CD1c-positive myeloid dendritic cell (primary cell): ENCODE data around the gene CTIF.

Experiments
- DNase-seq: peaks from one replicate; pipeline ENCODE4 v3.0.0-alpha.2; 2016; ENCODE audit errors: extremely low spot score

The CTIF gene

GRCh38 chr18:48787203-48788151 is 248.6 kb downstream of the CTIF start:
- DNase-seq = no peak

DNA sequence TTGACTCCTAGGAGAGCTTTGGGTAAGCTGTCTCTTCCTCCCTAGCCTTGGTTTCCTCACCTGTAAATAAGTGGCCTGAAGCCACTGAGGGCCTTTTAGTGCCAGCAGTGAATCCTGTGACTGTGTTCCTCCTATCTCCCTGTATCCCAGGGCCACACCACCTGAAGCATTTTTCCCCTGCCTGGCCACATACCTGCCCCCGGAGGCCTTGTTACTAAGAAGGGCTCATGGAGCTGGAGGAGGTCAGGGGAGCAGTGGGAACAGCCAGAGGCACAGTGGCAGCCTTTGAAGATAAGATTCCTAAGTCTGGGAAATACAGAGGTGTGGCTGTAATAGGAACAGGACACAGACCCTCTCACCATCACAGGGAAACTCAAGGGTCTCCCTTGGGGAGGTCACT is 249.5 kb downstream of the CTIF start:
- no peak for DNase-seq

GRCh38 chr18:48789259-48789812 is 250.5 kb downstream of the CTIF start:
- no peak for DNase-seq

GRCh38 chr18:48790226-48790863 is 251.5 kb downstream of the CTIF start:
- peak; percentile 65 for DNase-seq

DNA sequence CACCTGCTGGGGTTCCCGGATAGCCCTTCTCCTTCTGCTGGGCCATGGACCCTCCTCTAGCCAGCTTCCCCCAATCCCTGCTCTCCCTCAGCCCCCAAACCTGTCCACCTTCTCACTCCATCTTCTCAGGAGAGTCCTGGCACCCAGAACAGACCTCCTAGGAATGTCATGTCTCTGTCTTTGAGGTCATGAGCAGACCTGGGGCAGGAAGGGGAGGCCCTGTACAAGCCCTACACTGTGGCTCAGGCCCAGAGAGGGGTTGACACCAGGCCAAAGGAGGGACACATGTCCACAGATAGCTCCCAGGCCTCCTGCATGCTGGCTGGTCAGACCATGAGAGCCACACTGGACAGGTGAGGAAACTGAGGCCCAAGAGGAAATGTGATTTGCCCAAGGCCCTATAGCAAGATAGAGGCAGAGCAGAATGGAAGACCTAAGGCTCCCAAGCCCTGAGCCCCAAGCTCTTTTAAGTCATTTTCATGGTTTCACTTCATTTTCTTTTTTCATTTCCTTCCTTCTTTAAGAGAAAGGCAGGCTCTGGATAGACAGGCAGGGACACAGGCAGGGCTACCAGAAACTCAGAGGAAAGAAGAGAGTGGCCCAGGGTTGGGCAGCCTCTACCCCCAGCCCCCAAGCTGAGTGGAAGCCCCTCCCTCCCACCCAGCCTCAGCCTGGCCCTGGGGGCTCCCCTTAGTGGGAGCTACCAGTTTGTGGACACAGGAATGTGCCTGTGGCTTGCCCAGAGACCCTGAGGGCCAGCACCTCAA is 252.2 kb downstream of the CTIF start:
- DNase-seq = peak; percentile 52

GRCh38 chr18:48791636-48792105 is 252.8 kb downstream of the CTIF start:
- DNase-seq = no peak

- no peak for DNase-seq
Measured at GRCh38 chr18:48792141-48792540, 253.3 kb downstream of the CTIF start.

GRCh38 chr18:48792611-48793380 is 254.0 kb downstream of the CTIF start:
- no peak for DNase-seq

- no peak for DNase-seq
Measured at GRCh38 chr18:48794251-48794970, 255.6 kb downstream of the CTIF start.

- no peak for DNase-seq
Measured at GRCh38 chr18:48795696-48796095, 256.9 kb downstream of the CTIF start.

DNA sequence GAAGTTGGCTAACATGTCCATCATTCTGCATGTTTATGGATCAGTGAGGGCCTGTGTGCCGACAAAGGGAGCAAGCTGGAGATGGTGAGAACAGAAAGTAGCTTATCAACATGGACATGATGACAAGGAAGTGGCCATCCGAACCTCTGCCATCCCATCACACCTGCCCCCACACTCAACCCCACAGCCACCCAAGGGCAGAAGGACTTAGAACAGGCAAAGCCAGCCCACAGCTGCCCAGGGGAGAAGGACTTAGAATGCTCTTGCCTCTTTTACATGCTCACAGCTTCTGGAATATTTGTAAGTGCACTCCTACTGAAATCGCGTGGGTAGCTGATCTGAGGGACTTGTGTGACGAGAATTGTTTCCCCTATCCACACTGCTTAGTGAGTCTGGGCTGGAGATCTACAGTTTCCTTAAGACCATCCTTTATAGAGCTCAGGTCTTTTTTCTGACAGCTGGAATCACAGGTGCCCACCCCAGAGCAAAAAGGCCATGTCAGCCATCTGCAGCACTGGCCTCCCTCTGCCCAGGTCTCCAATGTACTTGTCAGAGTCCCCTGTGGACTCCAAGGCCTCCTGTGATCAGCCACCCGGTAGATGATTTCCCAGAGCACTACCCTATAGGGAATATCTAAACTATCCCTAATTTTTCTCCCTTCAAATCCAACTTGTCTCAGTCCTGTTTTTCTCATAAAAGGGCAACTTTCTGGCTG is 257.8 kb downstream of the CTIF start:
- no peak for DNase-seq

- DNase-seq = no peak
Measured at GRCh38 chr18:48797841-48798255, 259.0 kb downstream of the CTIF start.

GRCh38 chr18:48798334-48799245 is 259.8 kb downstream of the CTIF start:
- no peak for DNase-seq

DNA sequence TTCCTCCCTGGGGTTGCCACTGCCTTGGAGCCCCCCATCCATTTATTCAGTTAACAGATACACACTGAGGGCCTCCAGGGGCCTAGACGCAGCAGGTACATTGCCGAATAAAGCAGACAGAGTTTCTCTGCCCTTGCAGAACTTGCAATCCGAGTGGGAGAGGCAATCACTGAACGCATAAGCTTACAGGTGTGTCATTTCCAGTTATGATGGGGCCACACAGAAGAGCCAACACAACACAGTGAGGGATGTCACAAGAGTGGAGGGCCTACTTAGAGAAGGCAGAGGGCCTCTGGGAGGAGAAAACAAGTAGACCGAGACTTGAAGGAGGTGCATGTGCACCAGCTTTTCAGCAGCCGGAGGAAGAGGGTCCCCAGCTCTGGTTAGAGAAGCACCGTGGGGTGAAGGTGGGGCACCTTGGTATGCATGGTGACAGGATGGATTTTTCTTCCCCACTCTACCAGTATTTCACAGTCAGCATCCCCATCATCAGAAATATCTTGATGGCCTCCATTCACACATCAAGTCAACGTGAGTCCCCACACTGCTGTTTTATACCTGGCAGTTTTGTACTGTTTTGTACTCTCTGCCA is 261.0 kb downstream of the CTIF start:
- DNase-seq = no peak

GRCh38 chr18:48800466-48800865 is 261.6 kb downstream of the CTIF start:
- no peak for DNase-seq

DNA sequence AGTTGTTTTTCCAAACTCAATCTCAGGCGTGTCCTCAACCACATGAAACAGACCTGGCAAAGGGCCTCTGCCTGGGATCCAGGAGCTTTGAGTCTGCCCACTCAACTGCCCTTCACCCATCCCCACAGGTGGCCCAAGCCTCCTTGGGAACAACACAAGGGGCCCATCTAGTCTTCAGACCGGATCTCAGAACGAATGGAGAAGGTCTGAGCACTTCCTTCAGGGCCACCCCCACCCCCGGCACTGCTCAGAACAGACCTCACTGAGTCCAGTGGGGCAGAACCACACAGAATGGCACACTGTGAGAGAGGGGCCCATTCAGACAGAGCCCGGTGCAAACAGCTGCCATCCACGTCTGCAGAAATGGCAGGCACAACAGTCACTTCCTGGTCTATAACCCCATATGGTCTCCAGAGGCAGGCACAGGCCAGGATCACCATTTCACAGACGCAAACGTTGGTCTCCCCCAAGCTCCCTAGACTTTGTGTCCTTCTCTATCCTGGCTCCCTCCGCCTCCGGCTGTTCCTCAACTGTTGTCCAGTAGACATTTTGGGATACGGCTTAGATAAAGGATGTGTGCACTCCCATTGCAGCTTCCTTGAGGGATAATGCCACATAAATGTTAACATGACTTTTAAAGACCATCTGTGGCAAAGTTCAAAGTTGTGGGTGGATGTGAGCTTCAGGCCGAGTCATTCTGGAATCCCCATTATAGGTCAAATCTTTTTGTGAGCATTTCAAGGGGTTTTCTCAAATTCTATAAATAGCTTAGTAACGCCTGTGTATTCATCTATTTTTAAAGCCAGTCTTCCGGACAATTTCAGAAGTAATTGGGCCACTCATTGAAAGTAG is 262.3 kb downstream of the CTIF start:
- peak; percentile 74 for DNase-seq
